ENCODE data around the gene ZNF524.

Gene ZNF524

GRCh38 chr19:55576746-55577145 lies 23.3 kb upstream of the ZNF524 start:
- H3K4me1 ChIP-seq: no peaks in the 10 kb centered on the region; the same call in 1 of the 2 replicates
- DNase-seq: no peak
- TF ChIP-seq CTCF (IDR thresholded peaks at IDR 0.05; ENCODE audit: low read depth, low read length): no peak

GRCh38 chr19:55578031-55578760 lies 21.9 kb upstream of the ZNF524 start:
- Histone ChIP-seq H3K4me1 (peaks cover 2% of the 10 kb centered on the region; the same call in 1 of the 2 replicates), H3K4me3 (ENCODE audit: low read depth, low read length) (no peak overlapping the region), H3K9me3 (no peaks in the 10 kb centered on the region), H3K36me3 (peaks cover 12% of the 10 kb centered on the region), H3K27me3 (no peaks in the 10 kb centered on the region)
- no peak for DNase-seq
- TF ChIP-seq CTCF (IDR thresholded peaks at IDR 0.05; ENCODE audit: low read depth, low read length): no peak

More at GRCh38 chr19:55576746-55577145, 23.3 kb upstream of the ZNF524 start:
- no peaks in the 10 kb centered on the region for H3K27me3 ChIP-seq
- peaks cover 12% of the 10 kb centered on the region for H3K36me3 ChIP-seq
- no peak overlapping the region for H3K4me3 ChIP-seq (ENCODE audit: low read depth, low read length)
- no peaks in the 10 kb centered on the region for H3K9me3 ChIP-seq

GRCh38 chr19:55578761-55579747 lies 21.0 kb upstream of the ZNF524 start:
- Histone ChIP-seq H3K9me3 (no peaks in the 10 kb centered on the region), H3K36me3 (peaks cover 12% of the 10 kb centered on the region), H3K4me3 (ENCODE audit: low read depth, low read length) (peak overlapping the region; percentile 86), H3K4me1 (peaks cover 2% of the 10 kb centered on the region; the same call in 1 of the 2 replicates), H3K27me3 (no peaks in the 10 kb centered on the region)
- TF ChIP-seq CTCF (IDR thresholded peaks at IDR 0.05; ENCODE audit: low read depth, low read length): no peak
- DNase-seq: no peak

- Histone ChIP-seq H3K27me3 (no peaks in the 10 kb centered on the region), H3K4me1 (peaks cover 2% of the 10 kb centered on the region; the same call in 1 of the 2 replicates), H3K9me3 (no peaks in the 10 kb centered on the region), H3K36me3 (peaks cover 12% of the 10 kb centered on the region), H3K4me3 (ENCODE audit: low read depth, low read length) (peak overlapping the region; percentile 86)
- no peak for TF ChIP-seq CTCF (IDR thresholded peaks at IDR 0.05; ENCODE audit: low read depth, low read length)
- no peak for DNase-seq
Measured at GRCh38 chr19:55579766-55580621, 20.1 kb upstream of the ZNF524 start.

DNA sequence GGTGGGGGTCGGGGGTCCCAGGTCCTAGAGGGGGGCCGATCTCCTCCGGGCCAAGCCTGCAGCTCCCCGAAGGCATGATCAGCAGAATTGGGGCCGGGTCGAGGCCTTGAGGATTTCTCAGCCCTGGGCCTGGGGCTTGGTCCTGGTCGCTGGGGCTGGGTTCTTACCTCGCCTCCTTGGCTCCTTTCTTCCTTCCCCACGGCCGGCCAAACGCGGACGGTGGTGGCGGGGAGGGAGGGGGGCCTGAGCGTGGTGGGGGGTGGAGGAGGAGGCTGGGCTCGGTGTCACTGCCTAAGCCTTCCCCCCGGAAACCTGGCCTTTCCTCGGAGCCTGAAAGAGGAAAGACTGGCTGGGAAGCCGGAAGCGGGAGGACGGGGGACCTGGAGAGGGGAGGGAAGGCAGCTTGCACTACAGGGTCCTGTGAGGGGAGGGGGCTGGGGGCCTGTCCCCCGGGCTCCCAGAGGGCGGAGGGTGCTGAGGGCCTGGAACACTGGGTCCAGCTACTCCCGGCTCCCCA lies 19.4 kb upstream of the ZNF524 start, which contains the start of gene ZNF579:
ZNF579 (minus strand) TSS at position 221 of the 517 bp plus-strand sequence. CDS start 1,209 bp downstream, outside the sequence.
- no peak for TF ChIP-seq CTCF (IDR thresholded peaks at IDR 0.05; ENCODE audit: low read depth, low read length)
- peak; percentile 89 for DNase-seq
- Histone ChIP-seq H3K4me3 (ENCODE audit: low read depth, low read length) (peak within 1 kb of the TSS; percentile 86), H3K4me1 (peaks cover 2% of the 10 kb centered on the region; the same call in 1 of the 2 replicates), H3K36me3 (peaks cover 12% of the 10 kb centered on the region), H3K27me3 (no peaks in the 10 kb centered on the region), H3K9me3 (no peaks in the 10 kb centered on the region)

Measured in BE2C (cell line).